H9 (cell line): Measurements from ENCODE around the gene AGBL4. TPM values are rescaled to one million over a fixed set of nuclear protein-coding genes. Genes with fewer than 3 reads are reported as not detected.

ENCODE experiments used
- DNase-seq: peaks from one replicate; pipeline ENCODE4 v3.0.0-alpha.2; 2017
- H2AFZ ChIP-seq: one replicate; pipeline ENCODE4 v1.6.1; 2013; ENCODE audit warnings: mild to moderate bottlenecking, low read length, control low read depth, moderate library complexity
- H2AK5ac ChIP-seq: 2 replicates; pipeline ENCODE4 v1.6.1; 2013; ENCODE audit warnings: low read length, control low read depth, mixed read lengths; ENCODE audit not compliant: insufficient read length
- H2BK120ac ChIP-seq: one replicate; pipeline ENCODE4 v1.6.1; 2013; ENCODE audit warnings: low read depth, mild to moderate bottlenecking, low read length, control low read depth, inconsistent platforms; ENCODE audit not compliant: poor library complexity, severe bottlenecking
- H2BK12ac ChIP-seq: 2 replicates; pipeline ENCODE4 v1.6.1; 2013; ENCODE audit warnings: low read length, control low read depth, mixed read lengths, low read depth; ENCODE audit not compliant: insufficient read length
- H2BK15ac ChIP-seq: 2 replicates; pipeline ENCODE4 v1.6.1; 2013; ENCODE audit warnings: low read depth, low read length, control low read depth
- H2BK20ac ChIP-seq: one replicate; pipeline ENCODE4 v1.6.1; 2013; ENCODE audit warnings: low read depth, mild to moderate bottlenecking, low read length, control low read depth, inconsistent platforms; ENCODE audit not compliant: poor library complexity, severe bottlenecking
- H2BK5ac ChIP-seq: 2 replicates; pipeline ENCODE4 v1.6.1; 2013; ENCODE audit warnings: low read length, control low read depth, mixed read lengths; ENCODE audit not compliant: insufficient read length
- H3K14ac ChIP-seq: 2 replicates; pipeline ENCODE4 v1.6.1; 2013; ENCODE audit warnings: low read length, control low read depth; ENCODE audit not compliant: insufficient read depth
- H3K18ac ChIP-seq: 2 replicates; pipeline ENCODE4 v1.6.1; 2013; ENCODE audit warnings: low read depth, mild to moderate bottlenecking, mixed read lengths, low read length, control low read depth; ENCODE audit not compliant: insufficient read length
- H3K23ac ChIP-seq: 2 replicates; pipeline ENCODE4 v1.6.1; 2013; ENCODE audit warnings: low read length, control low read depth, mixed read lengths, low read depth; ENCODE audit not compliant: insufficient read length
- H3K23me2 ChIP-seq: 2 replicates; pipeline ENCODE4 v1.6.1; 2013; ENCODE audit warnings: low read depth, mild to moderate bottlenecking, mixed read lengths, low read length, control low read depth; ENCODE audit not compliant: insufficient read length, poor library complexity, severe bottlenecking
- H3K27ac ChIP-seq: 2 replicates; pipeline ENCODE4 v1.5.1; 2013; ENCODE audit warnings: low read length, control low read depth, mixed read lengths, low read depth; ENCODE audit not compliant: insufficient read length
- H3K27me3 ChIP-seq: 2 replicates; pipeline ENCODE4 v1.6.1; 2013; ENCODE audit warnings: low read length, control low read depth, inconsistent platforms; ENCODE audit not compliant: insufficient read depth
- H3K4ac ChIP-seq: 2 replicates; pipeline ENCODE4 v1.6.1; 2013; ENCODE audit warnings: low read depth, mild to moderate bottlenecking, control low read depth, inconsistent platforms, low read length, moderate library complexity
- H3K4me1 ChIP-seq: 2 replicates; pipeline ENCODE4 v1.6.1; 2013; ENCODE audit warnings: low read length, control low read depth, inconsistent platforms; ENCODE audit not compliant: insufficient read depth
- H3K4me2 ChIP-seq: 2 replicates; pipeline ENCODE4 v1.6.1; 2013; ENCODE audit warnings: low read length, control low read depth, mixed read lengths; ENCODE audit not compliant: insufficient read length, insufficient read depth
- H3K56ac ChIP-seq: 2 replicates; pipeline ENCODE4 v1.6.1; 2013; ENCODE audit warnings: low read depth, mild to moderate bottlenecking, mixed read lengths, low read length, control low read depth; ENCODE audit not compliant: insufficient read length
- H3K79me1 ChIP-seq: 2 replicates; pipeline ENCODE4 v1.6.1; 2013; ENCODE audit warnings: low read depth, mild to moderate bottlenecking, moderate library complexity, low read length, control low read depth, inconsistent platforms; ENCODE audit not compliant: insufficient read depth, poor library complexity, severe bottlenecking
- H3K79me2 ChIP-seq: 2 replicates; pipeline ENCODE4 v1.6.1; 2013; ENCODE audit warnings: low read length, control low read depth, inconsistent platforms; ENCODE audit not compliant: insufficient read depth
- H3K9ac ChIP-seq: 2 replicates; pipeline ENCODE4 v1.6.1; 2013; ENCODE audit warnings: low read length, control low read depth, mixed read lengths; ENCODE audit not compliant: insufficient read length; ENCODE audit errors: extremely low read depth
- H3K9me3 ChIP-seq: one replicate; pipeline ENCODE4 v1.6.1; 2013; ENCODE audit warnings: low read depth, low read length, inconsistent platforms; ENCODE audit not compliant: control insufficient read depth
- H3T11ph ChIP-seq: one replicate; pipeline ENCODE4 v1.6.1; 2013; ENCODE audit warnings: mild to moderate bottlenecking, low read length, control low read depth, inconsistent platforms
- H4K20me1 ChIP-seq: one replicate; pipeline ENCODE4 v1.6.1; 2013; ENCODE audit not compliant: control insufficient read depth, insufficient read length, insufficient read depth
- H4K5ac ChIP-seq: 2 replicates; pipeline ENCODE4 v1.6.1; 2013; ENCODE audit warnings: low read depth, mild to moderate bottlenecking, mixed read lengths, low read length, control low read depth; ENCODE audit not compliant: insufficient read length
- H4K8ac ChIP-seq: replicated peaks from 2 replicates; pipeline ENCODE4 v1.6.1; 2013; ENCODE audit warnings: low read length, control low read depth, mixed read lengths, low read depth; ENCODE audit not compliant: insufficient read length
- H4K91ac ChIP-seq: 2 replicates; pipeline ENCODE4 v1.6.1; 2013; ENCODE audit warnings: low read depth, mild to moderate bottlenecking, moderate library complexity, mixed read lengths, low read length, control low read depth; ENCODE audit not compliant: insufficient read length
- H3K27ac Mint-ChIP-seq, 3 experiments: 2 replicates in 2 of 3; 3 replicates in 1 of 3; pipeline ENCODE4 v1.8.0; 2020 to 2021; ENCODE audit warnings: mixed read lengths in 3 of 3, mild to moderate bottlenecking in 1 of 3, moderate library complexity in 1 of 3
- H3K27me3 Mint-ChIP-seq: 2 replicates; pipeline ENCODE4 v1.8.0; 2021; ENCODE audit warnings: low read depth, mild to moderate bottlenecking, moderate library complexity, mixed read lengths
- H3K36me3 Mint-ChIP-seq, 3 experiments: 2 replicates in 2 of 3; 3 replicates in 1 of 3; pipeline ENCODE4 v1.8.0; 2020 to 2021; ENCODE audit warnings: low read depth in 3 of 3, mixed read lengths in 3 of 3; ENCODE audit not compliant: insufficient read depth in 1 of 3
- H3K4me1 Mint-ChIP-seq, 2 experiments: 2 replicates each; pipeline ENCODE4 v1.8.0; 2020; ENCODE audit warnings: mixed read lengths in 2 of 2
- H3K4me3 Mint-ChIP-seq, 2 experiments: 2 replicates in 1 of 2; 3 replicates in 1 of 2; pipeline ENCODE4 v1.8.0; 2020 to 2021; ENCODE audit warnings: mild to moderate bottlenecking in 2 of 2, mixed read lengths in 2 of 2, moderate library complexity in 1 of 2
- H3K9me3 Mint-ChIP-seq, 2 experiments: 2 replicates in 1 of 2; 3 replicates in 1 of 2; pipeline ENCODE4 v1.8.0; 2020; ENCODE audit warnings: mild to moderate bottlenecking in 2 of 2, mixed read lengths in 2 of 2, moderate library complexity in 1 of 2
- WGBS: extraction: QIAGEN DNeasy Blood & Tissue Kit; methylation state at CpG from one replicate; pipeline ENCODE4 v1.1.7; 2013; ENCODE audit warnings: missing lambda C conversion rate, low lambda C conversion rate, mixed read lengths; ENCODE audit not compliant: insufficient read length; ENCODE audit errors: extremely low coverage; 5-methylcytosine and 5-hydroxymethylcytosine counted together
- total RNA-seq: library from RNA; stranded (reverse); gene quantifications from 2 replicates; pipeline ENCODE4 v1.2.1, GENCODE V29; 2021
- TF ChIP-seq, protein P1 (sequence below): fragments of 200-600 bp; sonication (generic); conservative IDR thresholded peaks from 3 replicates; pipeline ENCODE4 v1.8.0; 2021; ENCODE audit warnings: antibody characterized with exemption, mild to moderate bottlenecking

Gene AGBL4
- total RNA-seq, 1 experiment from 2014 or later, result not detected

DNA sequence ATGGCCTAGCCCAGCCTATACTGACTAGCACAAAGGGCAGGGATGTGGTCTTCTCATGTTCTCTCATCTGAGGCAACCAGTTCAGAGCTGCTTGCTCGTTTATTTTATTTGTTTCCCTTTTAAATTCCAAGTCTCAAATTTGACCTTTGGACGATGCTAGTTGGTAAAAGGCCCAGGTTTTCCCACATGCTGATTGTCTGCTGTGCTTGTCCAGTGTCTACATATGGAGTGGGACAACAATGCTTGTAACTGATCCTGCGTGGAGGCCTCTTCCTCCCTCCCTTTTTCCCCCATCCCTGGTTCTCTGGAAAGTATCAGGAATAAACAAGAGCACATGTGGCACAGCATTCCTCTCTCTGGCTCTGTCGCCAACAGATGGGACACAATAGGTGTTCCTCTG is 1213.0 kb downstream of the AGBL4 start:
- Histone ChIP-seq H2BK12ac (no peak overlapping the region), H3K9me3 (no peaks in the 10 kb centered on the region), H4K5ac (no peak overlapping the region), H3K14ac (no peak overlapping the region), H3T11ph (no peak overlapping the region), H3K27ac (no peak overlapping the region), H3K4me2 (no peak overlapping the region), H2BK20ac (no peak overlapping the region), H3K23me2 (no peaks in the 10 kb centered on the region), H4K91ac (no peak overlapping the region), H4K8ac (no peak overlapping the region), H3K79me1 (no peaks in the 10 kb centered on the region), H3K4me1 (peaks cover 3% of the 10 kb centered on the region; the same call in 1 of the 2 replicates), H3K79me2 (no peaks in the 10 kb centered on the region), H3K4ac (no peak overlapping the region), H2AK5ac (no peak overlapping the region), H3K23ac (no peak overlapping the region), H2BK5ac (no peak overlapping the region), H2BK120ac (no peak overlapping the region), H3K9ac (no peak overlapping the region), H2BK15ac (no peak overlapping the region), H2AFZ (no peak overlapping the region), H4K20me1 (no peaks in the 10 kb centered on the region), H3K56ac (no peak overlapping the region), H3K18ac (no peak overlapping the region), H3K27me3 (no peaks in the 10 kb centered on the region)
- DNase-seq, result no peak
- TF ChIP-seq, protein P1, sequence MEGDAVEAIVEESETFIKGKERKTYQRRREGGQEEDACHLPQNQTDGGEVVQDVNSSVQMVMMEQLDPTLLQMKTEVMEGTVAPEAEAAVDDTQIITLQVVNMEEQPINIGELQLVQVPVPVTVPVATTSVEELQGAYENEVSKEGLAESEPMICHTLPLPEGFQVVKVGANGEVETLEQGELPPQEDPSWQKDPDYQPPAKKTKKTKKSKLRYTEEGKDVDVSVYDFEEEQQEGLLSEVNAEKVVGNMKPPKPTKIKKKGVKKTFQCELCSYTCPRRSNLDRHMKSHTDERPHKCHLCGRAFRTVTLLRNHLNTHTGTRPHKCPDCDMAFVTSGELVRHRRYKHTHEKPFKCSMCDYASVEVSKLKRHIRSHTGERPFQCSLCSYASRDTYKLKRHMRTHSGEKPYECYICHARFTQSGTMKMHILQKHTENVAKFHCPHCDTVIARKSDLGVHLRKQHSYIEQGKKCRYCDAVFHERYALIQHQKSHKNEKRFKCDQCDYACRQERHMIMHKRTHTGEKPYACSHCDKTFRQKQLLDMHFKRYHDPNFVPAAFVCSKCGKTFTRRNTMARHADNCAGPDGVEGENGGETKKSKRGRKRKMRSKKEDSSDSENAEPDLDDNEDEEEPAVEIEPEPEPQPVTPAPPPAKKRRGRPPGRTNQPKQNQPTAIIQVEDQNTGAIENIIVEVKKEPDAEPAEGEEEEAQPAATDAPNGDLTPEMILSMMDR, result no peak
- no peak overlapping the region for H3K4me3 Mint-ChIP-seq
- H3K27ac Mint-ChIP-seq, result no peak overlapping the region
- peaks cover 17 to 20% of the 10 kb centered on the region in 2 experiments for H3K4me1 Mint-ChIP-seq
- H3K36me3 Mint-ChIP-seq, result no peaks in the 10 kb centered on the region; a peak in 1 of 7 replicates
- no CpG with 5 or more reads among the region's 4 CpGs for WGBS
- peaks cover 2% of the 10 kb centered on the region for H3K27me3 Mint-ChIP-seq
- H3K9me3 Mint-ChIP-seq, result peaks cover 0 to 5% of the 10 kb centered on the region in 2 experiments; a peak in 1 of 5 replicates
